IMR-90 (cell line): ENCODE results near the gene CROCC2.

ENCODE experiments used
- BHLHE40 ChIP-seq: fragments of 150-350 bp; IDR thresholded peaks from 2 replicates; pipeline ENCODE4 v1.6.1; 2016; ENCODE audit warnings: mild to moderate bottlenecking, low read depth, low read length
- CEBPB ChIP-seq: IDR thresholded peaks from 2 replicates; pipeline ENCODE4 v1.6.1; 2012; ENCODE audit warnings: low read depth, low read length, improper control_type of control experiment
- CHD1 ChIP-seq: IDR thresholded peaks from 2 replicates; pipeline ENCODE4 v1.6.1; 2012; ENCODE audit warnings: low read depth, low read length, improper control_type of control experiment
- FOS ChIP-seq: fragments of 150-350 bp; IDR thresholded peaks from 2 replicates; pipeline ENCODE4 v1.6.1; 2016; ENCODE audit warnings: low read depth, low read length
- MXI1 ChIP-seq: IDR thresholded peaks from 2 replicates; pipeline ENCODE4 v1.6.1; 2012; ENCODE audit warnings: low read depth, mild to moderate bottlenecking, low read length, moderate library complexity, borderline replicate concordance
- POLR2A ChIP-seq: IDR thresholded peaks from 2 replicates; pipeline ENCODE4 v1.6.1; 2012; ENCODE audit warnings: mild to moderate bottlenecking, low read depth, low read length
- RAD21 ChIP-seq: IDR thresholded peaks from 2 replicates; pipeline ENCODE4 v1.6.1; 2012; ENCODE audit warnings: low read length, improper control_type of control experiment
- RFX5 ChIP-seq: IDR thresholded peaks from 2 replicates; pipeline ENCODE4 v1.8.0; 2012; ENCODE audit warnings: low read depth, mild to moderate bottlenecking, low read length, moderate library complexity
- SMC3 ChIP-seq: fragments of 150-350 bp; IDR thresholded peaks from 2 replicates; pipeline ENCODE4 v1.6.1; 2016; ENCODE audit warnings: low read depth, mild to moderate bottlenecking, antibody characterized with exemption, low read length, moderate library complexity
- TF ChIP-seq, protein P1 (sequence below): conservative IDR thresholded peaks from 2 replicates; pipeline ENCODE4 v1.5.1; 2012; ENCODE audit warnings: mild to moderate bottlenecking, low read depth, low read length, improper control_type of control experiment
- TF ChIP-seq, protein P2 (sequence below): fragments of 150-350 bp; IDR thresholded peaks from 2 replicates; pipeline ENCODE4 v1.6.1; 2017; ENCODE audit warnings: mild to moderate bottlenecking, antibody characterized with exemption, low read length, low read depth

DNA sequence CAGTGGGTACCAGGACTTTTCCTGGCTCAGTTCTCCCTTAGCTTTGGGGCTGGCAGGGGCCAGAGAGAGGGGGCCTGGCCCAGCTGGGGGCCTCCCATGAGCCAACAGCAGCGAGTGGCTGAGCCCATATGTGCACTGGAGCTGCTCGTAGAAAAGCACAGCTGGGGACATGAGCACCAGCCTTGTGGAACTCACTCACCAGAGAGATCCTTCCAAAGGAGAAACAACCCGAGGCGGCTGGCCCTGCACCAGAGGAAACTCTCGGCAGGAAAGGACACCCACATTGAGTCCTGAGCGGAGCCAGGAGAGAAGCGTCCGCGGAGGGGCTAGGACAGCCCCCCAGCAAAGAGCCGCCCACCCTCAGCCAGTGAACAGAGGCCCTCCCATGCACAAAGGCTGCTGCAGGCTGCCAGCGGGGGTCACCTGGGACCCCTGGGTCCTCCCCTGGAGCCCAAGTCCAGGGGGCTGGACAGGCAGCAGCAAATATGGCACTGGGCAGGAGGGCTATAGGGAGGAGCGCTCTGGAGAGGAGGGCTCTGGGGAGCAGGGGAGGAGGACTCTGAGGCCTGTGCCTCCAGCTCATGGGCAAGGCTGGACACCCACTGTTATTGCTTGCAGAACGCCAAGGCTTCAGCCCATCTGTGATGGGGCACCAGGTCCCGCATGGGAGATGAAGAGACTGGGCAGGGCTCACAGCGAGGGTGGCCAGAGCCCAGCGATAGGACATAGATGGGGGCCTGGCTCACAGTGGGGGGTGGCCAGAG lies 50.2 kb downstream of the CROCC2 start:
- TF ChIP-seq, protein P1, sequence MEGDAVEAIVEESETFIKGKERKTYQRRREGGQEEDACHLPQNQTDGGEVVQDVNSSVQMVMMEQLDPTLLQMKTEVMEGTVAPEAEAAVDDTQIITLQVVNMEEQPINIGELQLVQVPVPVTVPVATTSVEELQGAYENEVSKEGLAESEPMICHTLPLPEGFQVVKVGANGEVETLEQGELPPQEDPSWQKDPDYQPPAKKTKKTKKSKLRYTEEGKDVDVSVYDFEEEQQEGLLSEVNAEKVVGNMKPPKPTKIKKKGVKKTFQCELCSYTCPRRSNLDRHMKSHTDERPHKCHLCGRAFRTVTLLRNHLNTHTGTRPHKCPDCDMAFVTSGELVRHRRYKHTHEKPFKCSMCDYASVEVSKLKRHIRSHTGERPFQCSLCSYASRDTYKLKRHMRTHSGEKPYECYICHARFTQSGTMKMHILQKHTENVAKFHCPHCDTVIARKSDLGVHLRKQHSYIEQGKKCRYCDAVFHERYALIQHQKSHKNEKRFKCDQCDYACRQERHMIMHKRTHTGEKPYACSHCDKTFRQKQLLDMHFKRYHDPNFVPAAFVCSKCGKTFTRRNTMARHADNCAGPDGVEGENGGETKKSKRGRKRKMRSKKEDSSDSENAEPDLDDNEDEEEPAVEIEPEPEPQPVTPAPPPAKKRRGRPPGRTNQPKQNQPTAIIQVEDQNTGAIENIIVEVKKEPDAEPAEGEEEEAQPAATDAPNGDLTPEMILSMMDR = no peak
- TF ChIP-seq CHD1 (no peak), RAD21 (no peak), POLR2A (no peak), FOS (no peak), CEBPB (no peak), SMC3 (no peak), BHLHE40 (no peak), MXI1 (no peak), RFX5 (no peak)
- TF ChIP-seq, protein P2, sequence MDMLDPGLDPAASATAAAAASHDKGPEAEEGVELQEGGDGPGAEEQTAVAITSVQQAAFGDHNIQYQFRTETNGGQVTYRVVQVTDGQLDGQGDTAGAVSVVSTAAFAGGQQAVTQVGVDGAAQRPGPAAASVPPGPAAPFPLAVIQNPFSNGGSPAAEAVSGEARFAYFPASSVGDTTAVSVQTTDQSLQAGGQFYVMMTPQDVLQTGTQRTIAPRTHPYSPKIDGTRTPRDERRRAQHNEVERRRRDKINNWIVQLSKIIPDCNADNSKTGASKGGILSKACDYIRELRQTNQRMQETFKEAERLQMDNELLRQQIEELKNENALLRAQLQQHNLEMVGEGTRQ = no peak
